ENCODE measurements around the gene ADAP1. TPM values are rescaled to one million over a fixed set of nuclear protein-coding genes. Genes with fewer than 3 reads are reported as not detected.
"Not testable (repeated sequence)": the region's sequence is repeated elsewhere in the genome, so short reads cannot be mapped to it uniquely, and the experiment has no call there.

ADAP1 gene
- total and polyA plus RNA-seq, 2 of the 8 experiments (the other 6 are each of a cell fraction or from before 2014, with no cell fraction given) = 5.8 to 6.1 TPM

DNA sequence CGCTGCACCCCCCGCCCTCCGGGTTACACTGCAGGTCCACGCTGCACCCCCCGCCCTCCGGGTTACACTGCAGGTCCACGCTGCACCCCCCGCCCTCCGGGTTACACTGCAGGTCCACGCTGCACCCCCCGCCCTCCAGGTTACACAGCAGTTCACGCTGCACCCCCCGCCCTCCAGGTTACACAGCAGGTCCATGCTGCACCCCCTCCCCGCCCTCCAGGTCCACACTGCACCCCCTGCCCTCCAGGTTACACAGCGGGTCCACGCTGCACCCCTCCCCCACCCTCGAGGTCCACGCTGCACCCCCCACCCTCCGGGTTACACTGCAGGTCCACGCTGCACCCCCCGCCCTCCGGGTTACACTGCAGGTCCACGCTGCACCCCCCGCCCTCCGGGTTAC, 30.4 kb downstream of the ADAP1 start:
- H3K79me2 ChIP-seq (ENCODE audit: control insufficient read depth in 1 of 2, insufficient read depth in 2 of 2, low read length in 2 of 2); H2BK5ac ChIP-seq (ENCODE audit: low read depth, low read length); H3K4me1 ChIP-seq (replicated peaks in 1 of 4; ENCODE audit: control insufficient read depth in 3 of 4, insufficient read depth in 4 of 4, low read length in 3 of 4); POLR2A ChIA-PET (ENCODE audit: partially characterized antibody); H3K9ac ChIP-seq (replicated peaks in 1 of 4; ENCODE audit: extremely low read depth in 1 of 4, low read depth in 3 of 4, low read length in 3 of 4); H4K8ac ChIP-seq (ENCODE audit: extremely low read depth, insufficient read depth, low read length); H3K27me3 ChIP-seq (replicated peaks in 1 of 4; ENCODE audit: control insufficient read depth in 3 of 4, extremely low read depth in 1 of 4, insufficient read depth in 3 of 4, low read length in 3 of 4); H3K9me3 ChIP-seq (ENCODE audit: insufficient read depth in 2 of 2, low read depth in 1 of 2, low read length in 1 of 2); H3K18ac ChIP-seq (ENCODE audit: extremely low read depth, low read length); H3K4me2 ChIP-seq (ENCODE audit: insufficient read depth in 1 of 2, low read depth in 2 of 2, low read length in 2 of 2); H2BK15ac ChIP-seq (ENCODE audit: low read length); H4K5ac ChIP-seq (ENCODE audit: insufficient read length, low read depth, low read length); H4K20me1 ChIP-seq (replicated peaks in 1 of 2; ENCODE audit: control insufficient read depth in 1 of 2, insufficient read depth in 2 of 2, low read length in 2 of 2); H3K79me1 ChIP-seq (ENCODE audit: low read depth, low read length); H3K4ac ChIP-seq (replicated peaks; ENCODE audit: insufficient read length, low read depth, low read length); H3K36me3 ChIP-seq (ENCODE audit: control insufficient read depth in 2 of 4, insufficient read depth in 4 of 4, low read length in 3 of 4); H2AK5ac ChIP-seq (ENCODE audit: low read depth, low read length); DNase-seq (ENCODE audit: low read depth in 1 of 2, low spot score in 2 of 2); H3K14ac ChIP-seq (ENCODE audit: insufficient read length); H3K27ac ChIP-seq (ENCODE audit: low read depth, low read length); H2BK120ac ChIP-seq (replicated peaks; ENCODE audit: low read depth, low read length); H3K23me2 ChIP-seq (ENCODE audit: low read depth, low read length); H4K91ac ChIP-seq (replicated peaks; ENCODE audit: insufficient read length, low read length); FAIRE-seq; H3K56ac ChIP-seq (replicated peaks; ENCODE audit: insufficient read length, low read depth, low read length); H3K23ac ChIP-seq (ENCODE audit: insufficient read length); H2AFZ ChIP-seq (ENCODE audit: low read length); H3K4me3 ChIP-seq (ENCODE audit: extremely low read depth in 1 of 4, insufficient read depth in 2 of 4, low read depth in 3 of 4, low read length in 4 of 4); H2BK12ac ChIP-seq (ENCODE audit: low read depth, low read length); H2BK20ac ChIP-seq (ENCODE audit: low read length): not testable (repeated sequence)
- CTCF ChIA-PET (ENCODE audit: partially characterized antibody) = interaction anchor here (1.3 kb wide), 2 partner anchors 14 to 17 kb away, joined by 3 to 5 read pairs; no protein-coding TSS in a partner anchor
- 100% methylated on average over 2 of the region's 25 CpGs; no CpG with 5 or more reads in 1 of the 2 experiments for WGBS, 2 experiments (ENCODE audit: extremely low coverage in 1 of 2, insufficient coverage in 1 of 2, insufficient read length in 1 of 2, insufficient replicate concordance in 2 of 2, low coverage in 1 of 2, low lambda C conversion rate in 2 of 2, missing lambda C conversion rate in 1 of 2)
